Fibroblast of mammary gland (primary cell): Measurements from ENCODE around the gene ORM1.
A peak's percentile ranks its signal among the peaks of the same experiment; 100 is the strongest.

Source experiments
- DNase-seq: peaks from one replicate; pipeline ENCODE4 v3.0.0-alpha.2; 2010; ENCODE audit warnings: low read depth
- H3K4me3 ChIP-seq: 2 replicates; pipeline ENCODE4 v1.5.1; 2011; ENCODE audit warnings: low read depth, mild to moderate bottlenecking, low read length, moderate library complexity; ENCODE audit not compliant: control insufficient read depth
- CTCF ChIP-seq: conservative IDR thresholded peaks from 2 replicates; pipeline ENCODE4 v1.5.1; 2011; ENCODE audit warnings: low read depth, low read length, inconsistent platforms; ENCODE audit not compliant: control insufficient read depth, insufficient read depth

ORM1 gene

GRCh38 chr9:114369216-114370130 lies 46.6 kb downstream of the ORM1 start:
- no peak for DNase-seq
- no peak overlapping the region for H3K4me3 ChIP-seq
- TF ChIP-seq CTCF: no peak

- no peak overlapping the region for H3K4me3 ChIP-seq
- no peak for DNase-seq
- TF ChIP-seq CTCF: no peak
Observed at GRCh38 chr9:114370251-114370967, 47.5 kb downstream of the ORM1 start.

GRCh38 chr9:114370968-114371320 lies 48.0 kb downstream of the ORM1 start:
- no peak for DNase-seq
- TF ChIP-seq CTCF: no peak
- H3K4me3 ChIP-seq: no peak overlapping the region

- no peak for TF ChIP-seq CTCF
- no peak overlapping the region for H3K4me3 ChIP-seq
- no peak for DNase-seq
Observed at GRCh38 chr9:114371343-114371944, 48.5 kb downstream of the ORM1 start.

GRCh38 chr9:114371973-114372917 lies 49.3 kb downstream of the ORM1 start:
- H3K4me3 ChIP-seq: no peak overlapping the region
- TF ChIP-seq CTCF: no peak
- DNase-seq: peak; percentile 74

- no peak for TF ChIP-seq CTCF
- H3K4me3 ChIP-seq: no peak overlapping the region
- no peak for DNase-seq
Observed at GRCh38 chr9:114372921-114373448, 50.1 kb downstream of the ORM1 start.
